HL-60 (cell line): ENCODE measurements around the gene SPAG17.

Experiments
- GABPA ChIP-seq: IDR thresholded peaks from 2 replicates; pipeline ENCODE4 v1.6.1; 2012; ENCODE audit warnings: low read depth
- POLR2AphosphoS5 ChIP-seq: IDR thresholded peaks from 2 replicates; pipeline ENCODE4 v1.6.1; 2012; ENCODE audit warnings: low read depth
- SPI1 ChIP-seq: IDR thresholded peaks from 2 replicates; pipeline ENCODE4 v1.6.1; 2012; ENCODE audit warnings: low read depth, mild to moderate bottlenecking, borderline replicate concordance
- TF ChIP-seq, protein P1 (sequence below): IDR thresholded peaks from one replicate; pipeline ENCODE4 v1.5.1; 2011; ENCODE audit warnings: low read length, control low read depth, inconsistent platforms; ENCODE audit not compliant: insufficient read depth
- TF ChIP-seq, protein P2 (sequence below): IDR thresholded peaks from 2 replicates; pipeline ENCODE4 v1.6.1; 2012; ENCODE audit warnings: low read depth; ENCODE audit not compliant: insufficient replicate concordance

DNA sequence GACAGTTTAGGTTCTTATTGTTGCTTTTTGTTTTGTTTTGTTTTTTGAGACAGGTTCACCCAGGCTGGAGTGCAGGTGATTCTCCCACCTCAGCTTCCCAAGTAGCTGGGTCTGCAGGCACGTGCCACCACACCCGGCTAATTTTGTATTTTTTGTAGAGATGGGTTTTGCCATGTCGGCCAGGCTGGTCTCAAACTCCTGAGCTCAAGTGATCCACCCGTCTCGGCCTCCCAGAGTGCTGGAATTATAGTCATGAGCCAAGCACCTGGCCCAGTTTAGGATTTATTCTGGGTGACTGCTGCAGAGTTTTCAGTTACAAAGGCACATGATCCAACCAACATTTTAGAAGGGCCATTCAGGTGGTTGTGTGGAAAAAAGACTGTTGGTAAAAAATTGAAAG, 102.0 kb downstream of the SPAG17 start:
- TF ChIP-seq POLR2AphosphoS5 (no peak), GABPA (no peak), SPI1 (no peak)
- TF ChIP-seq, protein P1, sequence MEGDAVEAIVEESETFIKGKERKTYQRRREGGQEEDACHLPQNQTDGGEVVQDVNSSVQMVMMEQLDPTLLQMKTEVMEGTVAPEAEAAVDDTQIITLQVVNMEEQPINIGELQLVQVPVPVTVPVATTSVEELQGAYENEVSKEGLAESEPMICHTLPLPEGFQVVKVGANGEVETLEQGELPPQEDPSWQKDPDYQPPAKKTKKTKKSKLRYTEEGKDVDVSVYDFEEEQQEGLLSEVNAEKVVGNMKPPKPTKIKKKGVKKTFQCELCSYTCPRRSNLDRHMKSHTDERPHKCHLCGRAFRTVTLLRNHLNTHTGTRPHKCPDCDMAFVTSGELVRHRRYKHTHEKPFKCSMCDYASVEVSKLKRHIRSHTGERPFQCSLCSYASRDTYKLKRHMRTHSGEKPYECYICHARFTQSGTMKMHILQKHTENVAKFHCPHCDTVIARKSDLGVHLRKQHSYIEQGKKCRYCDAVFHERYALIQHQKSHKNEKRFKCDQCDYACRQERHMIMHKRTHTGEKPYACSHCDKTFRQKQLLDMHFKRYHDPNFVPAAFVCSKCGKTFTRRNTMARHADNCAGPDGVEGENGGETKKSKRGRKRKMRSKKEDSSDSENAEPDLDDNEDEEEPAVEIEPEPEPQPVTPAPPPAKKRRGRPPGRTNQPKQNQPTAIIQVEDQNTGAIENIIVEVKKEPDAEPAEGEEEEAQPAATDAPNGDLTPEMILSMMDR = no peak
- TF ChIP-seq, protein P2, sequence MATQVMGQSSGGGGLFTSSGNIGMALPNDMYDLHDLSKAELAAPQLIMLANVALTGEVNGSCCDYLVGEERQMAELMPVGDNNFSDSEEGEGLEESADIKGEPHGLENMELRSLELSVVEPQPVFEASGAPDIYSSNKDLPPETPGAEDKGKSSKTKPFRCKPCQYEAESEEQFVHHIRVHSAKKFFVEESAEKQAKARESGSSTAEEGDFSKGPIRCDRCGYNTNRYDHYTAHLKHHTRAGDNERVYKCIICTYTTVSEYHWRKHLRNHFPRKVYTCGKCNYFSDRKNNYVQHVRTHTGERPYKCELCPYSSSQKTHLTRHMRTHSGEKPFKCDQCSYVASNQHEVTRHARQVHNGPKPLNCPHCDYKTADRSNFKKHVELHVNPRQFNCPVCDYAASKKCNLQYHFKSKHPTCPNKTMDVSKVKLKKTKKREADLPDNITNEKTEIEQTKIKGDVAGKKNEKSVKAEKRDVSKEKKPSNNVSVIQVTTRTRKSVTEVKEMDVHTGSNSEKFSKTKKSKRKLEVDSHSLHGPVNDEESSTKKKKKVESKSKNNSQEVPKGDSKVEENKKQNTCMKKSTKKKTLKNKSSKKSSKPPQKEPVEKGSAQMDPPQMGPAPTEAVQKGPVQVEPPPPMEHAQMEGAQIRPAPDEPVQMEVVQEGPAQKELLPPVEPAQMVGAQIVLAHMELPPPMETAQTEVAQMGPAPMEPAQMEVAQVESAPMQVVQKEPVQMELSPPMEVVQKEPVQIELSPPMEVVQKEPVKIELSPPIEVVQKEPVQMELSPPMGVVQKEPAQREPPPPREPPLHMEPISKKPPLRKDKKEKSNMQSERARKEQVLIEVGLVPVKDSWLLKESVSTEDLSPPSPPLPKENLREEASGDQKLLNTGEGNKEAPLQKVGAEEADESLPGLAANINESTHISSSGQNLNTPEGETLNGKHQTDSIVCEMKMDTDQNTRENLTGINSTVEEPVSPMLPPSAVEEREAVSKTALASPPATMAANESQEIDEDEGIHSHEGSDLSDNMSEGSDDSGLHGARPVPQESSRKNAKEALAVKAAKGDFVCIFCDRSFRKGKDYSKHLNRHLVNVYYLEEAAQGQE = no peak
